ENCODE measurements around the gene ZNF189.

Gene ZNF189
- 38.3 to 63.9 (median 40.9) reads per million in 4 experiments for total RNA-seq

DNA sequence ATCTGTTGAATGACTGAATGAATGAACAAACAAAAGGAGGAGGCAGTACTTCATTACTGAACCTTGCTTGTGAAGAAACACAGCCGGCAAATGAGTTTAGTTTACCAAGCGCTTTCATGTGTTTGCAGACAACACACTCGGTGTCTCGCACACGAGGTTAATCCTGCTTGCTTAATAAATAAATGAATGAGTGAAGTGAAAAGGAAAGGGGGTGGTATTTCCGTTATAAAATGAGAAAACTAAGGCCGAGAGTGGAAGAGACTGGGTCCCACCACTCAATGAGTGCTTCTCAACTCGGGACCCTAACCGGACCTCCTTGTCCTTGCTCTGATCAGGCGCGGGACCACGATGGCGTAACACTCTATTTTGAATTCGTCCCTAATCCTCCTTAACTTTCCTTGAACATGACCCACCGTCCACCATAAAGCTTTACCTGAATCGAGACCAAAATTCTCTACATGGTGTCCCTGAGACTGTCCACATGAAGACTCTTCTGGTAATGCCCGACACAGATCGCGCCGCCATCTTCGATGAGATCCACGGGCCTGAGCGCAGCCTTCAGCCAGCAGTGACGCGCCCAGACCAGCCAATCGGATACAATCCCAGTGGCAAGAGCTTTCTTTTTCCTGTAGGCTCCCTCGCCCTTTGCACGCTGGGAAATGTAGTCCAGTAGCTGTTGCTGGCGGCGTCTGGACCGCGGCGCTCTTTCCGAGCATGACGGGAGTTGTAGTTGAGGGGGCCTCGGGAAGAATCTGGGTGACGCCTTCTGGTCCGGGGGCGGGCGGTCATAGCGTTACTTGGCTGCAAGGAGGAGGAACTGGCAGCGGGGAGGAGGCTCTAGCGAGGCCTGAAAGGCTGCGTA is at the start of gene ZNF189, which contains the start of gene MRPL50:
TSS of gene ZNF189 (plus strand) at position 784 of the 862 bp plus-strand sequence. CDS start 306 bp downstream, outside the sequence.
TSS of gene MRPL50 (minus strand) at position 551 of the 862 bp plus-strand sequence. CDS start at position 525, 26 bp downstream.
- DNase-seq, result peak; percentile 93

DNA sequence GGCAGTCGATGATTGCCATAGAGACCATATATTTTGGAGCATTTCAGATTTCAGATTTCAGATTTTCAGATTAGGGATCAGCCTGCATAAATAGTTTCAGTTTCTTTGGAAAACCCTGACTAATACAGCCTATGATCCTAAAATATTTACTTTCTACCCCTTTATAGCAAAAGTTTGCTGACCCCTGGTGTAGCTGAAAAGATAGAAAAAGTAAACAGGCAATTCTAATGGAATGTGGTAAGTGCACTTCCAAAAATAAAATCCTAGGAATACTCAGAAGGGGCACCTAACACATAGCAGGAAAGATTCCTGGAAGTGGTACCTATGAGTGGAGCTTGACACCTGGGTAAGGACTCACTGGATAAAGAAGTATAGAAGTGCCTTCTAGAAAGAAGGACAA is 48.4 kb upstream of the ZNF189 start:
- DNase-seq, result no peak

DNA sequence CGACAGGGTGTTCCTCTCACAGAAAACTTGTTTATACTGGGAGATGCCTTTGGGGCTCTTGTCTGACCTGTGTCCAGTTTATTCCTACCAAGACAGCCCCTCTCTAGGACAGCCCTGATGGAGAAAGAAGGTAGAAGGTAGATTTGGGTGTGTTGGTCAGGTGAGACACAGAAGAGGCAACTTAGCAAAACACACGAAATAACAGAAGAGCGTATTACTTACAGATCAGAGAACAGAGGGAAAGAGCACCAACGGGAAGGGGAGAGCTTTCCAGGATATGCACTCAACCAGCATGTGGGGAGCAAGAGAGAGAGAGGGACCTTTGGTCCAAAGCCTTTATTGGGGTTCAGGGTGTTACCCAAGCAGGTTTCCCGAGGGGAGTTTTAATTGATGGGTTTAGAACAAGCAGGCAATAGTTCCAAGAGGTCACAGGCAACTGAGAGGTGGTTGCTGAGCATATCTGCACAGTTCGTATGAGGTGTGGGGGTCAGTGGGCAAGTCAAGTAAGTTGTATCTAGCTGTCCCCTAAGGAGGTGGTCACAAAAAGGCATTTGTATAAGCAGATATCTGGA is 45.7 kb upstream of the ZNF189 start:
- no peak for DNase-seq

DNA sequence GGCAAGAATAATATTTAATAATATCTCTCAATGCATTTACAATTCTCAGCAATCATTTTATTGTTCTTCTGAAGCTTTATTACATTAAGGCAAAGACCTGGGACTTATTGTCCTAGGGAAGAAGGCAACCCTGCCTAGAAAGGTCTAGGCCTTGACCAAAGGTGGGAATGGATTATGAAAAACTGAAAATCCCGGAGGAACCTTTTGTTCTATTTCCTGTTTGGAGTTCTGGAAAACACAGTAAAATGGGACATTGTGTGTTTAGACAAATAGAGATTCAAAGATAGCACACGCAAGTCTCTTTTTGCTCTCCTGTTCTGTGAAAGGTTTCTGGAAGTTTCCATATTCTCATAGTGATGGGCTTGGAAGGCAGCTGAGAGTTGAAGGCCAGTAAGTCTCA is 45.0 kb upstream of the ZNF189 start:
- DNase-seq, result no peak

DNA sequence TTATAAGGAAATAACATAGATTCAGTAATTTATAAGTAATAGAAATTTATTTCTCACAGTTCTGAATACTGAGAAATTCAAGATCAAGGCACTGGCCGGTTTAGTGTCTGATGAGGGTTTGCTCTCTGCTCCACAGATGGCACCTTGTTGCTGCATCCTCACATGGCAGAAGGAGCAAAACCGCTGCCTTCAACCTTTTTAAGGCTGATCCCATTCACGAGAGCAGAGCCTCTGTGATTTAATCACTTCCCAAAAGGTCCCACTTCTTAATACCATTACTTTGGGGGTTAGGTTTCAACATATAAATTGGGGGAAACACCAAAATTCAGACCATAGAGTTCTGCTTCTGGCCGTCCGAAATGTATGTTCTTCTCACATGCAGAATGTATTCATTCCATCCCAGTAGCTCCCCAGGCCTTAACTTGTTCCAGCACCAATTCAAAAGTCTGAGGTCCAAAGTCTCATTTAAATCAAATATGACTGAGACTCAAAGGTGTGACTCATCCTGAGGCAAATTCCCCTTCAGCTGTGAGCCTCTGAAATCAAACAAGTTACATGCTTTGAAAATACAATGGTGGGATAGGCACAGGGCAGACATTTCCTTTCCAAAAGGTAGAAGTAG is 44.4 kb upstream of the ZNF189 start:
- DNase-seq, result no peak

DNA sequence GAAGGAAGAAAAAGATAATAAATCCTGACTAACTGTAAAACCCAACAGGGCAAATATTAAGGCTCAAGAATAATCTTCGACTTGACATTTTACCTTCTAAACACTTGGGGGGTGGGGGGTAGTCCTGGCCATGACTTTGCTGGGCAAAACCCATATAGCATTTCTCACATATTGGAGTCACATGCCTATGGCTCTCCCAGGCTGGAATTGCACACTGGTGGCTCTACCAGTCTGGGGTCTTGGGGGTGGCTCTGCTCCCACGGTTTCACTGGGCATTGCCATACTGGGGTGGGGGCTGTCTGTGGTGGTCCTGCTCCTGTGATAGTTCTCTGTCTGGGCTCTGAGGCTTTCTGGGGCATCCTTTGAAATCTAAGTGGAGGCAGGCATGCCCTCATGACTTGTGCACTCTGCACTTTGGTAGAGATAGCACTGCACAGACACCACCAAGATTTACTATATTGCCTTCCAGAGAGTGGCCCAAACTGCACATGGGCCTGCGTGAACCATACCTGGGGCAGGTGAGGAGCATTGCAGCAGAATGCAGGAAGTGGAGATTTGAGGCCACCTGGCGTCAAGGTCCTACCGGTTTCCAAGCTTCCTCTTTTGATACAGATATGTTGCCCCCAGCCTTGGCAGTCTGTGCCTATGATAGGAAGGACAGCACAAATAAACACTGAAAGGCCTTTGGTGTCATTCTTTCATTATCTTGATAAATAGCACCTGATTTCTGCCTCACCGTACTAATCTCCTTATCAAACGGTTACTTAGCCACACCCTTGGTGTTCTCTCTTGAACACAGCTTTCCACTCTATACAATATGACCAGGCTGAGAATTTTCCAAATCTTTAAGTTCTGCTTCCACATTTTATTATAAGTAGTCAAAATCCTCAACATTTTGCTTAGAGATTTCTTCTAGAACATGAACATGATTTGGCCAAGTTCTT is 43.6 kb upstream of the ZNF189 start:
- DNase-seq, result no peak

DNA sequence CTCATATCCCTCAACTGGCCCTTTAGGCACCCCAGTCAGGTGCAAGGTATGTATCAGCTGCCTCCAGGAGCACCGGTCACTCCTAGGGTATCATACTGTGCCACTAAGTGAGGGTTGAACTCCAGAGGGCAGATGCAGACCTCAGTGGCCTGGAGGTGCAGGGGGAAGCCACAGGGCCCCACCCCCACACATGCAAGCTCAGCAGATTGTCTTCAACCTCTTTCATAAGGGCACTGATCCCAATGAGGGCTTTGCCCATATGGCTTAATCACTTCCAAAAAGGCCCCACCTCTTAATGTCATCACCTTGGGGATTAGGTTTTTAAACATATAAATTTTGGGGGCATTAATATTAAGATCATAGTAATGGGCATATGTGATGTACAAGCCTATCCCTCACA is 42.0 kb upstream of the ZNF189 start:
- DNase-seq, result no peak

DNA sequence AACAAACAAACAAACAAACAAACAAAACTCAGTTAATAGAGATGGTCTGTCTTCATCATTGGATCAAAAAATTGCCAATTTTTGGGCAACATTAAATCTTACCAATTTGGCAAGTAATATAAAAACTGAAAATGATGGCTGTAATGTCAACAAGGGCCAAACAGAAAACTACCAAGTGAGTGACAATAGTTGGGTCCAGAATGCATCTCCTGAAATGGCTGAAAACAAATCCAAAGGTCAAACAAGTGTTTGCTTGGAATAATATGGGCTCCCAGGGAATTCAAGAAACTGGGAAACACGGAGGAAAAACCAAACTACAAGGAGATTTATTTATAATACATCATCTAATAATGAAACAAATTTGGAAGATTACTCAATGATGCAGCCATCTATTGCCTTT is 39.0 kb upstream of the ZNF189 start:
- DNase-seq, result no peak

DNA sequence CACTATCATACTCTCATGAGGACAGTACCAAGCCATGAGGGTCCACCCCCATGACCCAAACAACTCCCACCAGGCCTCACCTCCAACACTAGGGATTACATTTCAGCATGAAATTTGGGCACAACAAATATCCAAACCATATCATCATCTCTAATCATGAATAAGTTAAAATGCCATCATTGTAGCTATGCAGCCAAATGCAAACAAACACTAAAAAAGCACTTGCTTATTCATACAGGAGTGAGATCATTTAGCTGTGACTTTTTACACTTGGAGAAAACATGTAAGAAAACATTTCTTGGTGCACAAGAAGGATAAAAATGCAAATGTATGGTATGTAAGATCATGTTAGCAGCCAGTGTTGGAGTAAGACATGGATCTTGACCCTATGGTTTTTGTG is 38.0 kb upstream of the ZNF189 start:
- no peak for DNase-seq

DNA sequence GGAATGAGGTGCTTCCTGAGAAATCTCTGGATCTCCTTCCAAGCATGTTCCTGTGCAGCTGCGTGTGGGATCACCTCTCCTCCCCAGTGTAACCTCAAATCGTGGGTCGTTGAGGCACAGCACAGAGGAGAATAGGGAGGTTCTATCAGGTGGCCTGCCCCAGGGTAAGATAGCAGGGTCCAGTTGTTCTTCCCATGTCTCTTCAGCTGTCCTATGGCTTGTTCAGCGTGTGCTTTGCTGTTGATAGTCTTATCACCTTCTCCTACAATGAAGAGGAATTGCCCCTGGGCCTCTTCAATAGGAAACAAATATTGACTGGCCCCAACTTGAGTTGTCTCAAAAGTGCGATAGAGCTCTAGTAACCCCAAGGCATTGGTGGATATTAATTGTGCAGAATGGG is 36.2 kb upstream of the ZNF189 start:
- DNase-seq, result no peak

DNA sequence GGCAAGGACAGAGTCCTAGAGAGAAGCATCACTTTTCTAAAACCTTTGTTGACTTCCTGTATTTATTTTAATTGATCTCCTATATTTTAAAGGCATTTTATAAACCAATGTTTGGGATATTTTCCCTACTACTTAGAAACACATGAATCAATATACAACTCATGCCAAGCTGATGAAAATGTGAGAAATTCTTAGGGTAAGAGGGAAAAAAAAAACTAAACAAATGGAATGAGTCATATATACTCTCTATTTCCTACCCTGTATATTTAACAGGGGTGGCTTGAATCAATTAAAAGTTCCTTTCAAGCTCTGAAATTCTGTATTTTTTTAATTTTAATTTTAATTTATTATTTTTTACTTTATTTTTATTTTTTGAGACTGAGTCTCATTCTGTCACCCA is 33.5 kb upstream of the ZNF189 start:
- no peak for DNase-seq

DNA sequence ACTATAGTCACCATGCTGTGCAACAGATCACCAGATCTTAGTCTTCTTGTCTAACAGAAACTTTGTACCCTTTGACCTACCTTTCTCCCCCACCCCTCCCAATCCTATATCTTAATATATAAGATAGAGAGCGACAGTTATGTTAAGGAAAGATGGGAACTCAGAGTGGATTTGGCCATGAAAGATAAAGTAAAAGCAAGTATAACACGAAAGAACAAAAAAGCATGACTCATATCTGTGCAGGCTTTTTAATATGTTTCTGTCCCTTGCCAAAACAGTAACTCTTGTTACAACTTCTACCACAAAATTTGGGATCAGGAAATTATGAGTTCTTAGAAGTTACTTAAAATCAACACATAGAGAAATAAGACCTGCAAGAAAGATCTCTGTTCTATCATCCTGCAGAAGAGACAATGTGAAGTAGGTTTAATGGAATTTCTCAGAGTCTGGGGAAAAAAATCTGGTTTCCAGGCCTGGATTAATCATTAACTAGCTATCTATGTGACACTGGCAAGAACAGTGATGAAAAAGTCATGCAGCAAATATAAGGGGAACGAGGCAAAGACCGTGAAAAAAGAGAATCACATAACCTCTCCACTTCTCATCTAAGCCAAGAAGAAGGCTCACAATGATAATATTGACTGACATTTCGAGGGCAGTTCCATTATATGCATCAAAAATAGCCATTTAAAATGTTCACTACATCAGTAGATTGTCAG is 32.5 kb upstream of the ZNF189 start:
- DNase-seq, result no peak

DNA sequence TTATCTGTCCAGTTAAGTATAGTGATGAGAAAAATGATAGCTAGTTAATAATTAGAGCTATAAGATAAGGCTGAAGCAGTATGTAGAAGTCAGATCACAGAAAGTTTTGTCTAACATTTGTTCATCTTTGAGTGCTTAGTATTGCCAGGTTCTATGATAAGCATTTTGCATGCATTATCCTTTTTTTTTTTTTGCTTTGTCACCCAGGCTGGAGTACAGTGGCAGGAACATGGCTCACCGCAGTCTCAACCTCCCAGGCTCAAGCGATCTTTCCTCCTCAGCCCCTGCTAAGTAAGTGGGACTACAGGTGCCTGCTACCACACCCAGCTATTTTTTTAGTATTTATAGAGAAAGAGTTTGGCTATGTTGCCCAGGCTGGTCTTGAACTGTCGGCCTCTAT is 31.3 kb upstream of the ZNF189 start:
- DNase-seq, result no peak

DNA sequence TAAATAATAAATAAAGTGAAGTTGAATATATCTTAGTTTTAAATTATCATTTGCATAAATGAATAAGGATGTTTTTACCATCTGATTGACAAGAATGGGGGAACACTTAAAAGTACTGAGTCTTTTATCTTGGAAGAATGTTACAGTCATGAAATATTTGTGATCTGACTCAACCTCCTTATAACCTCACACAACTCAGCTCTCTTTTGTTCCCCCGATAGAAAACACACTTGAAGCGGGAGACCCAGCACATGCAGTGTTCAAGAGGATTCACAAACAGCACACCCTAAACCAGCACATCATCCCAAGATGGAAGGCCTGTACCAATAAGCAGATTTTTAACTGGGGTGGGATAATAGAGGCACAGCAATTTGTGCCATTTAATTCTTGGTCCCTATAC is 29.4 kb upstream of the ZNF189 start:
- DNase-seq, result no peak

DNA sequence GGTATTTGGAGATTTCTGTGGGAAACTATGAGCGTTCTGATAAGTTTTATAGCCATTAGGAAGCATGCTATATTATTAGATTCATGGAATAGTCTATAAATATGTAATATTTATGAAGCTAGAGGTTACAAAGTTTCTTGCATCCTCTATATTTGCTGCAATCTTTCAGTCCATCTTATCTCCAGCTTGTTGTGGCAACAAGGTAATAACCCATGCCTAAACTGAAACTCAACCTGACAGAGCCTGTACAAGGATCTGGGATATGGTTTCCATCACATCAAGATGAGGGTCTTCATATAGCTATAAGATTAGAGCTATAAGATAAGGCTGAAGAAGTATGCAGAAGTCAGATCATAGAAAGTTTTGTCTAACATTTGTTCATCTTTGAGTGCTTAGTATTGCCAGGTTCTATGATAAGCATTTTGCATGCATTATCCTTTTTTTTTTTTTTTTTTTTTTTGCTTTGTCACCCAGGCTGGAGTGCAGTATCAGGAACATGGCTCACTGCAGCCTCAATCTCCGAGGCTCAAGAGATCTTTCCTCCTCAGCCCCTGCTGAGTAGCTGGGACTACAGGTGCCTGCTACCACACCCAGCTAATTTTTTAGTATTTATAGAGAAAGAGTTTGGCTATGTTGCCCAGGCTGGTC is 28.6 kb upstream of the ZNF189 start:
- no peak for DNase-seq

DNA sequence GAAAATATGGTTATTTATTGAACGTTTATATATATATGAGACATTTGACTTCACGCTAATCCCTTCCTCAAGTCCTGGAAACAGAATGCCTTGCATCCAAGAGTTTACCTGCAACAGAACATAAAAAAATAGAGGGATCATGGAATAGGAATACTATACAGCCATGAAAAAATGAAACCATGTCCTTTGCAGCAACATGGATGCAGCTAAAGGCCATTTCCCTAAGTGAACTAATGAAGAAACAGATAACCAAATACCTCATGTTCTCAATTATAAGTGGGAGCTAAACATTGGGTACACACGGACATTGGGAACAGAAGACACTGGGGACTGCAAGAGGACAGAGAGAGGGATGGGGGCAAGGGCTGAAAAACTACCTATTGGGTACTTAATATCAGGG is 26.8 kb upstream of the ZNF189 start:
- no peak for DNase-seq

DNA sequence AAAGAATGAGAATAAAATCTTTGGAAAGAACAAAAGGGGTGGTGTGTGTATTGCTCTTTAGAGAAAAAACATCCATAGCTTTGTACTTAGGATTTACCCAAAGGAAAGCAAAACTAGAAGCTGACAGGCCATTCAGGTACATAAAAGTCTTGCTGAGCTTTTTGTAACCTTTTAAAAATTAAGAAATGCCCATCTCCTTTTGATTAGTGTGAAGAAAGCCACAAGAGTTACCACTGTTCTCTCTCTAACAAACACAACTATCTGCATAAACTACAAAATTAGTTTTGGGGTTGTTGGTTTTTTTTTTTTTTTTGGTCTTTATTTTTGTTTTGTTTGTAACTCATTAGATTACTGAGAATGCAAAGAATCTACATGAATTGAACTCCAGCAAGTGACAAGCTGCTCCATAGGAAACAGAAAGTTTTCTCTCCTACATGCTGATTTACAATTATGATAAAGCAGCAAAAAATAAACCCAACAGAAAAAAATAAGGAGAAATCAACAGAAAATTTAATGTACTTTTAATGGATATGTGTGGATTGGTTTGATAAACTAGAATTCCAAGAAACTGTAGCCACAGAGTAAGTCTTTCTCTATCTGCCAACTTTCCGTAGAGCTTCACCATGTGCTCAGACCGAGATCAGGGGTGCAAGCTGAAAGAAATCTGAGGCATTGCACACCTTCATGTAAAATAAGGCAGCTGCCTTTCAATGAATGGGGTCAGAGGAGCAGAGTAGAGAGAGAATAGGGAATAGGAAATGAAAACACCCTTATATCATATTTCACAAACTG is 26.1 kb upstream of the ZNF189 start:
- no peak for DNase-seq

DNA sequence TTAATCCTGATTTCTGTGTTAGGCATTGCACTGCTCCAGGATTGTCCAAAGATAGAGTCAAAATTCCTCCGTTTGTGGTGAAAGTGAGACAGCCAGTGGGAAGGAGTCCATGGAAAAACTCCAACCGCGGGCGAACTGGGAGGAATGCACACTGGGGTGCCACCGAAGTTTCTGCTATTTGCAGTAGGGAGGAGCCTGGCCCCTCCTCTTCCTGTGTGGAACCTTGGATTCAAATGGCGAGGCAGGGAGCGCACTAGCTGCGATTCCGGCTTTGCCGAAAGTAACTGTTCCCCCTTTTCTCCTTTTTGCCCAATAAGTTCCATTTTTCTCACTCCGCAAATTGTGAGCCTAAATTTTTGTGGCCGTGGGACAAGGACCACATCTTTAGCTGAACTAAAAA is 23.1 kb upstream of the ZNF189 start:
- no peak for DNase-seq

DNA sequence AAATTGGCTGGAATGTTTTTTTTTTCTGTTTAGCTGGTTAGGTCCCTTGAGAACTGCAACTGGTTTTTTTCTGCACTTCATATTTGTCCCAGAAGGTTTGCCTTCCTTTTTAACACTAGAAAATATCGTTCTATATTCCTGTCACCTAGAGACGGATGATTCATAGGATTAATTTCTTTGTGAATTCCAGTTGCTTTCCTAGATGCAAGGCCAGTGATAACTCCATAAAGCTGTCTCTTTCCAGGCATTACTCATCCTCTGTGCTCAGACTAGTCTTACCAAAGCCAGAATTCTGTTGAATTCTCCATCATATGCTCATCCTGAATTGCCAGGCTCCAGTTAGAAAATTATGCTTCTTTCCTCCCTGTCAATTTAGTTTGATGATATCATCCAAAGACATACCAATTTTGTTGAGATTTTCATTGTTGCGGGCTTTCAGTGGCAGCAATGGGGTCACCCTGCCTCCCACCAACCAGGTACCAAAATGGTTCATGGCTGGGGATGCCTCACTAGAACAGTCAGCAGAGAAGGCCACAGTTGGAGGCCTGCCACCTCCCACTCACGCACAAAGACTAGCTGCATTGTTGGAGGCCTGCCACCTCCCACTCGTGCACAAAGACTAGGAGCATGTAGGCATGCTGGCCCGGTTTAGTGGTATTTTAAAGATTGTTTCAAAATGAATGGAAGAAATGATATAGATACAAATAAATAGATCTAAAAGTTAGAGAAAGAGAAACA is 22.4 kb upstream of the ZNF189 start:
- no peak for DNase-seq

DNA sequence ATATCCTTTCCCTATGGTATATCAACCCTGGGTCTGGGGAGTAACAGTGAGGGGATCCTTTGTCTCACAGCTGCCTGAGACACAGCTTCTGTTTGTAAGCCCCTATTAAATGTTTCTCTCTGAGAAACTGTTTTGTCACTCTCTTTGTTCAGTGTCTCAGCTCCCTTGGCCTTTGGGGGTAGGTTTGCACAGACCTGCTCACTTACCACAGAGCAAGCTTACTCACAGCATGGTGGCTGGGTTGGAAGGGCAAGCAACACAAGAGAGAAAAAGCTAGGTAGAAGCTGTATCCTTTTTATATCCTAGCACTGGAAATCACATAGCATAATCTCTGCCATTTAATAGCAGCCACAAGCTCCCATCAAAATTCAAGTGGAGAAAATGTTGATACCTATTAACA is 18.4 kb upstream of the ZNF189 start:
- no peak for DNase-seq

Data from effector CD8-positive, alpha-beta T cell (primary cell).